Measurements from ENCODE around the gene MPI.

DNA sequence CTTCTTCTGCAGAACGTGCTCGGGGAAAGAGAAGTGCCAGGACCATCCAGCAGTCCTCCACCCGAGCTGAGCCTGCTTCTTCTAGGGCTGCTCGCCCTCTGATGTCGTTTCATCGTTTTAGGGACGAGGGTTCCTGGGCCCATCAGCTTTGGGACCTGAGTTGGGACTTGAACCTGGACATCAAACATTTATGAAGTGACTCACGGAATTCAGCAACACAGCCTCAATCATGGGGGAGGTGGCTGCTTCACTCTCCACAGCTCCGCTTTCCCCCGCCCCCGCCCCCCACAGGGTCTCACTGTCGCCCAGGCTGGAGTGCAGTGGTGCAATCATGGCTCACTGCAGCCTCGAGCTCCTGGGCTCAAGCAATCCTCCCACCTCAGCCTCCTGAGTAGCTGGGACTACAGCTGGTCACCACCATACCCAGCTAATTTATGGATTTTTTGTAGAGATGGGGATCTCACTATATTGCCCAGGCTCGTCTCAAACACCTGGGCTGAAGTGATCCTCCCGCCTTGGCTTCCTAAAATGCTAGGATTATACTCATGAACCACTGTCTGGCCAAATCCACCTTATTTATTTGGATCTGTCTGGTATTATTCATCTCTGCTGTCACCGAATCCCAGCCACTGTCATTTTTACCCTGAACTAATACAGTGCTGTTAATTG lies 16.0 kb upstream of the MPI start:
- TF ChIP-seq, protein P1, sequence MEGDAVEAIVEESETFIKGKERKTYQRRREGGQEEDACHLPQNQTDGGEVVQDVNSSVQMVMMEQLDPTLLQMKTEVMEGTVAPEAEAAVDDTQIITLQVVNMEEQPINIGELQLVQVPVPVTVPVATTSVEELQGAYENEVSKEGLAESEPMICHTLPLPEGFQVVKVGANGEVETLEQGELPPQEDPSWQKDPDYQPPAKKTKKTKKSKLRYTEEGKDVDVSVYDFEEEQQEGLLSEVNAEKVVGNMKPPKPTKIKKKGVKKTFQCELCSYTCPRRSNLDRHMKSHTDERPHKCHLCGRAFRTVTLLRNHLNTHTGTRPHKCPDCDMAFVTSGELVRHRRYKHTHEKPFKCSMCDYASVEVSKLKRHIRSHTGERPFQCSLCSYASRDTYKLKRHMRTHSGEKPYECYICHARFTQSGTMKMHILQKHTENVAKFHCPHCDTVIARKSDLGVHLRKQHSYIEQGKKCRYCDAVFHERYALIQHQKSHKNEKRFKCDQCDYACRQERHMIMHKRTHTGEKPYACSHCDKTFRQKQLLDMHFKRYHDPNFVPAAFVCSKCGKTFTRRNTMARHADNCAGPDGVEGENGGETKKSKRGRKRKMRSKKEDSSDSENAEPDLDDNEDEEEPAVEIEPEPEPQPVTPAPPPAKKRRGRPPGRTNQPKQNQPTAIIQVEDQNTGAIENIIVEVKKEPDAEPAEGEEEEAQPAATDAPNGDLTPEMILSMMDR (IDR thresholded peaks at IDR 0.05), result no peak
- no peak for TF ChIP-seq POLR2A (IDR thresholded peaks at IDR 0.05)

Measured in right lobe of liver (tissue), 4 donors.